Measurements from ENCODE around the gene ITPKC.
"Not testable (repeated sequence)": the region's sequence is repeated elsewhere in the genome, so short reads cannot be mapped to it uniquely, and the experiment has no call there.

Gene ITPKC

DNA sequence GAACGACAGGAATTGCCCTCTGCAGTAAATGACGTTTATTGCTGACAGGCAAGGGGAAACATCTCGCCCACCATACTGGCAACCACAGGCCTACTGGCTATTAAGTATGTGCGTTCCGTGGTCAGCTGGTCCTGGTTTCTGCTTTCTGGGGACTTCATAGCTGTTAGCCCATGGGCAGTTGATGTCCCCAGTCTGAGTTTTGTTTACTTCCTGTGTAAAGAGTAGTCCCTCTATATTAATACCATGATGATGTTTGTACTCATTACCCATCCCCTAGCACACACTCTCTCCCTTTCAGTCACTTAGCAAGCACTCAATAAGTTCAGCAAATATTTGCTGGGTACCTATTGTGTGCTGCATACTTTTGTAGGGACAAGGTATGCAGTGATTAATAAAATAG lies 52.0 kb downstream of the ITPKC start:
- no peak for DNase-seq (ENCODE audit: low read depth)

DNA sequence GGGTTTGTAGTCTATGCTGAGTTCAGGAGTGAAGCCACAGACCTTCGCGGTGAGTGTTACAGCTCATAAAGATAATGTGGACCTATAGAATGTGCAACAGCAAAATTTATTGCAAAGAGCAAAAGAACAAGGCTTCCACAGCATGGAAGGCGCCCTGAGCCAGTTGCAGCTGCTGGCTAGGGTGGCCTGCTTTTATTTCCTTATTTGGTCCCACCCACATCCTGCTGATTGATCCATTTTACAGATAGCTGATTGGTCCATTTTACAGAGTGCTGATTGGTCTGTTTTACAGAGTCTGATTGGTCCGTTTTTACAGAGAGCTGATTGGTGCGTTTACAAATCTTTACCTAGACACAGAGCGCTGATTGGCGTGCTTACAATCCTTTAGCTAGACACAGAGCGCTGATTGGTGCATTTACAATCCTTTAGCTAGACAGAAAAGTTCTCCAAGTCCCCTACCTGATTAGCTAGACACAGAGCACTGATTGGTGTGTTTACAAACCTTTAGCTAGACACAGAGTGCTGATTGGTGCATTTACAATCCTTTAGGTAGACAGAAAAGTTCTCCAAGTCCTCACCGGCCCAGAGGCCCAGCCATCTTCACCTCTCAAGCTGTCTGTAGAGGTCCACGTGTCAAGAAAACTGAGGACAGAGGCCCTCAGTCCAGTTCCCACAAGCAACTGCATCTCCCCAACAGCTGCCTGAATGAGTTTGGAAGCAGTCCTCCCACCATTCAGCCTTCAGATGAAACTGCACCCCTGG lies 54.4 kb downstream of the ITPKC start:
- not testable (repeated sequence) for DNase-seq (ENCODE audit: low read depth)

DNA sequence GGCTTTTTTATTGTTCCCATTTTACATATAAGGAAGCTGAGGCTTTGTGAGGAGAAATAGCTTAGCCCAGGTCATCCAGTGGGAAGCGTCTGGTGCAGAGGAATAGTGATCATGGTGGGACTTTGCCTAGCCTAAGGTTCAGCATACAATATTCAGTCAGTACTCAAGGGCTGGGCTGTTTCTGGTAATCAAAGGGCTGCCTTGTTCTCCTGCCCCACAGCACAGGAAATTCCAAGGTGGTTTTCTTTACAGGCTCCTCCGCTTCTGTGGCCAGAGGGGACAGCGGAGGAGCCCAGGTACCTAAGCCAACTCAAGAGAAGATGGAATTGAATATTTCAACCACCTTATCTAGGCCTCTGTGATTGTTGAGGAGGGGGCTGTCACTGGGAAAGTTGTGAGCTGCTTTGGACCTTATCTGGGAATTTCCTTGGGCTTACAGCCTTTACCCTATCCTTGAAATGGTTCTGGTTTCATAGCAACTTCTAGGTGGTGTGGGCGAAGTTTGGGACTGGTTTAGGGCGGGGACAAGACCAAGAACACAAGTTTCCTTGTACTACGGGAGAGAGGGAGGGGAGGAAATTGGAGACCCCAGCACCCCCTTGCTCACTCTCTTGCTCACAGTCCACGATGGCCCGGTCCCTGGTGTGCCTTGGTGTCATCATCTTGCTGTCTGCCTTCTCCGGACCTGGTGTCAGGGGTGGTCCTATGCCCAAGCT lies 58.2 kb downstream of the ITPKC start, which contains the start of gene MIA:
MIA (plus strand) TSS at position 606 of the 716 bp plus-strand sequence; CDS start at position 628, 22 bp downstream.
- DNase-seq (ENCODE audit: low read depth): no peak

DNA sequence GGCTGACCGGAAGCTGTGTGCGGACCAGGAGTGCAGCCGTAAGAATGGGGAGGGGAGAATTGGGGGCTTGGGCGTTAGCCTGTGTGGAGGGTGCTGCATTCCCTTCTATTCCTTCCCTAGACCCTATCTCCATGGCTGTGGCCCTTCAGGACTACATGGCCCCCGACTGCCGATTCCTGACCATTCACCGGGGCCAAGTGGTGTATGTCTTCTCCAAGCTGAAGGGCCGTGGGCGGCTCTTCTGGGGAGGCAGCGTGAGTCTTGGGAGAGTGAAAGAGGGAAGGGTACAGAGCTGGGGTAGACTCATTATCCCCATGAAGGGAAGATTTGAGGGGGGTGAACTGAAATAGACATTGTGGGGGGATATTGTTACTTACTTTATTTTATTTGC lies 58.7 kb downstream of the ITPKC start:
- DNase-seq (ENCODE audit: low read depth): no peak

DNA sequence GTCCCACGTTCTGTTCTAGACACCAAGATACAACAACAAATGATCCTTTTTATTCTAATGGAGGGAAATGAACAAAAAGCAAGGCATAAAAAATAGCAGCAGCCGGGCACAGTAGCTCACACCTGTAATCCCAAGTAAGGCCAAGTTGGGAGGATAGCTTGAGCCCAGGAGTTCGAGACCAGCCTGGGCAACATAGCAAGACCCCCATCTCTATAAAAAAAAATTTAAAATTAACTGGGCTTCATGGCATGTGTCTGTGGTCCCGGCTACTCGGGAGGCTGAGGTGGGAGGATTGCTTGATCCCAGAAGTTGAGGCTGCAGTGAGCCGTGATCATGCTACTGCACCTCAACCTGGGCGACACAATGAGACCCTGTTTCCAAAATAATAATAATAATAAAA lies 59.5 kb downstream of the ITPKC start:
- DNase-seq (ENCODE audit: low read depth): no peak

DNA sequence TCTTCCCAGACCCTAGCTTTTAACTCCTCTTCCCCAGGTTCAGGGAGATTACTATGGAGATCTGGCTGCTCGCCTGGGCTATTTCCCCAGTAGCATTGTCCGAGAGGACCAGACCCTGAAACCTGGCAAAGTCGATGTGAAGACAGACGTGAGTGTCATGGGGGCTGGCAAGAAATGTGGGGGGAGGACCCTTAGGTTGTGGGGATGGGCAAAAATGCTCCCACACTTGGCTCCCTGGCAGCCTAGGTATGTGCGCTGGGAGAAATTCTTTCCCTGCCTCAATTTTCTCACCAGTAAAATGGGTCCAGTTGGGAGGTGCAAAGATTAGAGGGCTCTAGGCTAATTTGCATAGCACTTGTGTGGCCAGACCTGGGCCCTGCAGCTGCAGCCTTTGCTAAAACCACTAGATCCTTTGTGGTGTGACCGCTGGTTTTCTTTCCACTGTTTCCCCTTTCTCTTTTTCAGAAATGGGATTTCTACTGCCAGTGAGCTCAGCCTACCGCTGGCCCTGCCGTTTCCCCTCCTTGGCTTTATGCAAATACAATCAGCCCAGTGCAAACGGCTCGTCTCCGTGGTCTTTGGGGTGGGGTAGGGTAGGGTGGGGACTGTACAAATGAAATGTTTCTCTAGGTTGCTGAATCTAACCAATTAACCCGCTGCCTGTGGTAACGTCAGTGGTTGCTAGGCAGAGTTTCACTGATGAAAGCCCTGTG lies 60.2 kb downstream of the ITPKC start:
- DNase-seq (ENCODE audit: low read depth): peak; percentile 82

DNA sequence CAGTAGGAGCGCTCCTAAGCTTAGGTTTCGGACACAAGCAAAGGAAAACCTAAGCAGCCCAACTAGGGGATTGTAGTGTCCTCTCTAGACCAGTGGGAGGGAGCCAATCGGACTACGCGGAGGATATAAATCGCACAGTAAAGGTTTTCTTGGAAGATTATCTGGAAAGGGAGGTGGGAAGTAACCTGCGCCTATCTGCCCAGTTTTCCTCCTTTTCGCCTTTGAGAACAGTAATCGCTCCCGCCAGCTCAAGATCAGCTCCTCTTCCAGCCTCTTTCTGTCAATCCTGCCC lies 60.7 kb downstream of the ITPKC start:
- no peak for DNase-seq (ENCODE audit: low read depth)

DNA sequence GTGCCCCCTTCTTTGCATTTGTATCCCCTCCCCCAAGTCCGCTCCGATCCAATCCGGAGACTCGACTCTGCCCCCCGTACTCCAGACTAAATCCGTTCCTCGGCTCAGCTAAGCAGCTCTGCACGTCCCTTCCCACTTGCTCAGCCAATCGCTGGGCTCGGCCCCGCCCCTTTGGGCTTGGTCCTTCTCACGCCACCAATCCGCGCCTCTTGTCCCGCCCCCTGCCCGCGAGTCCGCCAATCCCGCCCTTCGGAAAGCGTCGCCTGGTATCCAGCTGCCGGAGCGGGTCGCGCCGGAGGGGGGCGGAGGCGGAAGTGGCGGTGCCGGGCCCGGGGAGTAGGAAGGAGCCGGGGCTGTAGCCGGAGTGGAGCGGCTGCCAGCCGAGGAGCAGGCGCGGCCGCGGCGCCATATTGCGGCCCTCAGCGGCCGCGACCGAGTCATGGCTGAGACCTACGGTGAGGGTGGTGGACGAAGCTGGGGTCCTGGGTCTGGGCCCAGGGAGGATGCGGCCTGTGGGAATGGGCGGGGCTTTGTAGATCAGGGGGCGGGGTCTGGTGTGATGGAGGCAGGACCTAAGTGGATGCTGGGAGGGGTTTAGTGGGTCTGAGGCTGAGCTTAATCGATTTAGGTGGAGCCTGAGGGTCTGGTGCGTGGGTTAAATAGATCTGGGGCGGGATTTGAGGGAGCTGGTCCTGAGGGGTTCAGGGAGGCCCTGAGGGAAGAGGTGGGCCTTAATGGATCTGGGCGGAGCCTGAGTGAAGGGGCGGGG lies 61.2 kb downstream of the ITPKC start, which contains the start of gene RAB4B:
RAB4B (plus strand) TSS at position 311 of the 769 bp plus-strand sequence; CDS start at position 440, 129 bp downstream.
- peak; percentile 100 for DNase-seq (ENCODE audit: low read depth)

DNA sequence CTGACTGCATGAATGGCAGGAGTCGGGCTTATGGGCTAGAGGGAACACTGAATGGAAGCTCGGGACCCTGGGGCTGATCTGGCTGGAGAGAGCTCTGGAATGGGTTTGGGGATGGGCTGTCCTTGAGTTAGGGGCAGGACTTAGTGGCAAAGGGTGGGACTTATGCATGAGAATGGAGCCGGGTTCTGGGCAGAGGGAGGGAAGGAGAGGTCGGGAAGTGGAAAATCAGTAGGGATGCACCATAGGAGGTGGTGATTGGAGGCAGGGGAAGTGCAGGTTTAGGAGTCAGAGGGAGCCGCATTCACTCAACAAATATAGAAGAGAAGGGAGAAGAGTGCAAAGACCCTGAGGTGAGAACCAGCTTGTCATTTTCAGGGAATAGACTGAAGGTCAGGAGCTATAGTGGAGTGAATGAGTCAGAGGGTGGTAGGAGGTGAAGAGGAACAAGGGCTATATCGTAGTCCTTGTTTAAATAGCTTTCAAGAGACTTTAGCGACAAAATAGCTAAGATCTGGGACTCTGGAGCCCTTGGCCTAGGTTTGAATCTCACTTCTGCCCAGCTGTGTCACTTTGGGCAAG lies 61.9 kb downstream of the ITPKC start:
- no peak for DNase-seq (ENCODE audit: low read depth)

DNA sequence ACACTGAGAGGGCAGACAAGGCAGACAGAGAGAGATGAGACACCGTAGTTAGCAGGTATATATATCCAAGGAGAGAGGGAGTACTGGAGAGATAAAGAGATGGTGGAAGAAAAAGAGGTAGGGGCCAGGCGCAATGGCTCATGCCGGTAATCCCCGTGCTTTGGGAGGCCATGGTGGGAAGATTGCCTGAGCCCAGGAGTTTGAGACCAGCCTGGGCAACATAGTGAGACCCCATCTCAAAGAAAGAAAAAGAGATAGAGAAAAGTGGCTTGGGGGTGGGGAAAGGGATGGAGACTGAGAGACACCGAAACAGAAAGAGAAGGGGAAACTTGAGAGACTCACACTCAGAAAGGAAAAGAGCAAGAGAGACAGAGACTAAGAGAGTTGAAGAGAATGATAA lies 63.7 kb downstream of the ITPKC start:
- DNase-seq (ENCODE audit: low read depth): no peak

DNA sequence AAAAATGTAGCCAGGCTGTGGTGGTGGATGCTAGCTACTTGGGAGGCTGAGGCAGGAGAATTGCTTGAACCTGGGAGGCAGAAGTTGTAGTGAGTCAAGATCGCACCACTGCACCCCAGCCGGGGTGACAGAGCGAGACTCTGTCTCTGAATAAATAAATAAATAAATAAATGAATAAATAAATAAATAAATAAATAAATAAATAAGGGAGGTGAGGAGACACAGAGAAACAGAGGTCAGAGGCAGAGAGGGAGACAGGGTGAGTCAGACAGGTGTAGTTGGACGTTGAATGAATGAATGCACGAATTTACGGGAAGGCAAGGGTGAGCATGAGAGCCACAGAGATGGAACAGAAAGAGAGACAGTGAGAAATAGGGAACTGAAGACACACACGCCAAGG lies 64.2 kb downstream of the ITPKC start:
- no peak for DNase-seq (ENCODE audit: low read depth)

DNA sequence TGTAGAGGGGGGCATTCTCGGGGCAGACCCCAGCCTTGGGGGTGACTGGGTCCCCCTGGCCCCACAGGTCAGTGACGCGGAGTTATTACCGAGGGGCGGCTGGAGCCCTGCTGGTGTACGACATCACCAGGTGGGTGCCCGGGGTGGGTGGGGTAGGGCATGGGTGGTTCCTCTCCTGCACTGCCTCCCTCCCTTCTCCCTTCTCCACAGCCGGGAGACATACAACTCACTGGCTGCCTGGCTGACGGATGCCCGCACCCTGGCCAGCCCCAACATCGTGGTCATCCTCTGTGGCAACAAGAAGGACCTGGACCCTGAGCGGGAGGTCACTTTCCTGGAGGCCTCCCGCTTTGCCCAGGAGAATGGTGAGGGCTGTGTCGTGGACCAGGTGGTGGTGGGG lies 66.8 kb downstream of the ITPKC start:
- DNase-seq (ENCODE audit: low read depth): no peak

DNA sequence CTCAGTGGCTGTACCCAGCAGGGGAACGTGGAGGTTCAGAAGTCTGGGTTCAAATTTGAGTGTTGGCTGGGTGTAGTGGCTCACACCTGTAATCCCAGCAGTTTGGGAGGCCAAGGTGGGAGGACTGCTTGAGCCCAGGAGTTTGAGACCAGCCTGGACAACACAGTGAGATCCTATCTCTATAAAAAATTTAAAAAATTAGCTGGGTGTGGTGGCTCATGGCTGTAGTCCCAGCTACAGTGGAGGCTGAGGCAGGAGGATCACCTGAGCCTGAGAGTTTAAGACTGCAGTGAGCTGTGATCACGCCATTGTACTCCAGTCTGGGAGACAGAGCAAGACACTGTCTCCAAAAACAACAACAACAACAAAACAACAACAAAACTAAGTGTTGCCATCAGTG lies 67.2 kb downstream of the ITPKC start:
- DNase-seq (ENCODE audit: low read depth): not testable (repeated sequence)

DNA sequence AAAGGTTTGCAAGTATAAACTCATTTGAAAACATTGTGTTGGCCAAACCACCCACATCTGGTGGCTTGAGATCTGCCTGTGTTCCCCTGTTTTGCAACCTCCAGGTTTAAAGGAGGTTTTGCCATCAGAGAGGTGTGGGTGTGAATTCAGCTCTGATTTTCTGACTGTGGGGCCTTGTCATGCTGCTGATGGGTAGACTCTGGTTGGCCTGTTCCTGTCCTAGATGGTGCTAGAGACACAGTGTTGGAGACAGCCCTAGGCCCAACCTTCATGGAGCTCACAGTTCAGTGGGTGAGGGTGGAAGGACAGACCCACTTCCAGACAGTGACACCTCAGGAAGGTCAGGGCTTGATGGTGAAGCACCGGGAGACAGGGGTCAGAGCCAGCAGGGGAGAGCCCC lies 68.6 kb downstream of the ITPKC start:
- DNase-seq (ENCODE audit: low read depth): no peak

DNA sequence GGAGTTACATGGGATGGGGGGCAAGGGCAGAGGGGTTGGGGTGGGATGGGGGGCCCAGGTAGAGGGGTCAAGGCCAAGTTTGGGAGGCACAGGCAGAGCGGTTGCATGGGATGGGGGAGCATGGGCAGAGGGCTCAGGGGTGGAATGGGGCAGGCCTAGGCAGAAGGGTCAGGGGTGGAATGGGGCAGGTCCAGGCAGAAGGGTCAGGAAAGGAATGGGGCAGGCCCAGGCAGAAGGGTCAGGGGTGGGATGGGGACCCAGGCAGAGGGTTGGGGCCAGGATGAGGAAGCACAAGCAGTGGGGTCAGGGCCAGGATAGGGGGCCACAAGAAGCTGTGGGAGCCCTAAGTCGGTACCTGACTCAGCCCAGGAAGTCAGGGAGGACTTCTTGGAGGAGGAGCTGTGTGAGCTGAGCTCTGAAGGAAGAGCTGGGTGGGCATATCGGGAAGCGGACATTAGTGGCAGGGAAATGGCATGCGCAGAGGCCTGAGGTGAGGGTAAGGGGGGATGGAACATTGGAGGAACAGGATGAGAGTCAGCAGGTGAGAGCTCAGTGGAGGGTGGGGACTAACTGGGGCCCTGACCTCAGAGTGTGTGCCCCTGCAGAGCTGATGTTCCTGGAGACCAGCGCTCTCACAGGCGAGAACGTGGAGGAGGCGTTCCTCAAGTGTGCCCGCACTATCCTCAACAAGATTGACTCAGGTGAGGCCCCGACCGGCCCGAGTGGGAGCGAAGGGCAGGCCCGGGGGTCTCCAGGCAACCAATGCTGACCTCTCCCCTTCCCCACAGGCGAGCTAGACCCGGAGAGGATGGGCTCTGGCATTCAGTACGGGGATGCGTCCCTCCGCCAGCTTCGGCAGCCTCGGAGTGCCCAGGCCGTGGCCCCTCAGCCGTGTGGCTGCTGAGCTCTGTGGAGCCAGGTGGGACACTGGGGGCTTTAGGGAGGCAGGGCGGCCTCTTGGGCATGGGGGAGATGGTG lies 69.4 kb downstream of the ITPKC start:
- DNase-seq (ENCODE audit: low read depth): no peak
